ENCODE data around the gene TRIM7.
"Not testable (repeated sequence)": the region's sequence is repeated elsewhere in the genome, so short reads cannot be mapped to it uniquely, and the experiment has no call there.

TRIM7 gene

GRCh38 chr5:181168595-181169118 is 36.3 kb downstream of the TRIM7 start:
- no peak for DNase-seq

- DNase-seq, result peak; percentile 52
These were observed 37.0 kb downstream of the TRIM7 start for GRCh38 chr5:181167814-181168488.

GRCh38 chr5:181166812-181167733 is 37.9 kb downstream of the TRIM7 start:
- DNase-seq, result no peak

DNA sequence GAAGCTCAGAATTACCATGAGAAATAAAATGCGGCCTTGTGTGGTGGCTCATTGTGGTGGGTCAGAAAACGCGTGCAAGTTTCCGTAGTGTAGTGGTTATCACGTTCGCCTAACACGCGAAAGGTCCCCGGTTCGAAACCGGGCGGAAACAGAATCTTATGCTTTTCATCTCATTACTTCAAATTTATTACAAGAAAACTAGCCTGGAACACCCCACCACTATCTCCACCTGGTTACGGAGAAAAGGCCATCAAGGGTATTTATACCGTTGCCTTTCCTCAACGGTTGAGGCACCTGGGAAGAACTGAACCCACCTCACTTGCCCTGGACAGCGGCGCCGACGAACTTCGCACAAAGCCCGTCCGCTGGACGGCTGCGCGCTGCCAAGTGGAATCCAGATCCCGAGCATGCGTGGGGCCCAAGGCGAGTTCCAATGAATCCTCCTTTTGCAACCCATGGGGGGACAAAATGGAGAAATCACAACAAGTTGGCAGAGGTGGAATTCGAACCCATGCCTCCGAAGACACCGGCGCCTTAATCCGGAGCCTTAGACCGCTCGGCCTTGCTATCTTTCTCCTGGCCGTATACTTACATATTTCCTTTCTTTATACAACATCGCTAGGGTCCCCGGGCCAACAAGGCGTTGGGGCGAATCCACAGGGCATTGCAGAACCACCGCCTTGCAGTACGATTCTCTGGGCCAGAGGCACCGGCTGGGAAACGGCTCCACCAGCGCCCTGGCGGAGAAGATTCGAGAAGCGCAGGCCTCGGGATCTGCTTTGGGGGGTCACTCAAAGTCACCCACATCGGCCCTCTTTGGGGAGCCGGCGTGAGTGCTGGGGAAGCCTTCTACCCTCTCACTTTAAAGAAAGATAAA is 40.7 kb downstream of the TRIM7 start:
- DNase-seq, result no peak

DNA sequence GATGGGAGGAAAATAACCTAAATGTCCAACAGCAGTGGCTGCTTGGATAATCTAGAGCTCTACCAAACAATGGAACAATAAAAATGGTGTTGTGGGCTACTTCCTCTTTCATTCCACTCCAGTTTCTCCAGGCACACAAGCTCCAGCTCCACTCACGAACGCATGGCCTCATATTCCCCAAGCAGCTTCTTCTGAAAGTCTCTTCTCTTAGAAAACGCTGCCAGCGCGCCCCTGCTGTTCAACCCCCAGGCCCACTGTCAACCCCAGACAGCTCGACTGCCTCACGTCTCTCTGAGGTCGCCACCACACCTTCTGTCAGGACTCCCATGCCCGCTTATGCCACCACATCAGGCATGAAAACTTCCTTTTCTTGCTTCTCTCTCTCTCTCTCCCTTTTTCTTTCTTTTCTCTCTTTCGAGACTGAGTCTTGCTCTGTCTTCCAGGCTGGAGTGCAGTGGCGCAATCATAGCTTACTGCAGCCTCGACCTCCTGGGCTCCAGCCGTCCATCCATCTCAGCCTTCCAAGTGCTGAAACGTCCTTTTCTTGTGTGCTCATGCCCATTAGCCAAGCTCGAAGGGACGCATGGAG is 41.4 kb downstream of the TRIM7 start:
- no peak for DNase-seq

DNA sequence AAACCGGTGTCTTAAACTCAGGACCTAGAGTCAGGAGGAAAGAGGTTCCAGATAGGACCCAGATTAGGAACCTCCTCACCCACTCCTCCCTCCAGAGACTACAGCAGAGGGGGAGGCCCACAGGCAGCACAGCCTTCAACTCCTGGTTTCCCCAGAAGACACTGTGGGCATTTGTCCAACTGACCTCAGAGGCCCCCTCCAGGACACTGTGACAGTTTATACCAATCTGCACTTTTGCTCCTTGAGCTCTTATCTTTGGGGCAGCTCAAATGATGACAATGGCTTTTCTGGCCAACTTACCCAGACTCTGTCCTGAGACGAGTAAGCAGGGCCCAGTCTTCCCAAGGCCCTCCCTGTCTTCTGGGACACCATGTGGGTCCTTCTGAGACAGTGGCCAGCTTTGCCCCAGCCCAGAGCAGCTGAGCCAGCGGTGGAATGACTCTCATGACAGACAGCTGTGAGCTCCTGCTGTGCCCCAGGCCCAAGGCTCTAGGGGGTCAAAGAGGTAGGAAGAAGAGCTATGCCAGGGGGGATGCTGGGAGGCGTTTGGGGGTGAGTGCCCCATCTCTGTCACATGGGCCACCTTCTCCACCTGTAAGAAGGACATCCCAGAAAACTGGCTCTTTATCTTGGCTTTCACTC is 43.3 kb downstream of the TRIM7 start:
- DNase-seq, result no peak

GRCh38 chr5:181160755-181161533 is 44.1 kb downstream of the TRIM7 start:
- peak; percentile 19 for DNase-seq

DNA sequence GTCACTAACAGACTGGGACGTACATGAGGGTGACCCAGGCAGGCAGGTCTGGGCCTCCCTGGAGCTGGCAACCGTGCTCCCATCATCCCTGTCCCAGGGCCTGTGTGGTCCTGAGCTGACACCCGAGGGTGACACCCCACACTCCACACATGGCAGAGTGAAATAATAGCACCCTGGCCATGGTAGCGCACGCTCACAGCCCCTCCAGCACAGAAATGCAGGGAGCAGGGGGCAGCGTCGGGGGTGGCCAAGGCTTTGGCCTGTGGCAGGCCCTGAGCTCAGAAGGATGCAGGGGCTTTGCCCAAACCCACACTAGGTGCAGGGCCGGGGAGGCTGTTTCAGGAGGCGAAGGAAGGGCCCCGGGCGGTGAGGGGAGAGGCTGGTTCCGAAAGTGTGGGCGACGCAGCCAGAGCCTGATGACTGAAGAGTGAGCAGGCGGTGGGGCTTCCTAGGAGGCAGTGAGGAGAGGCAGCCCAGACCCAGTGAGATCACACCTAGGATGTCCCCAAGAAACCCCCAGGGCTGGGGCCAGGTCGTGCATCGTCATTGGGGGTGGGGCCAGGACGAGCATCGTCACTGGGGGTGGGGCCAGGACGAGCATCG is 44.7 kb downstream of the TRIM7 start:
- DNase-seq, result no peak

GRCh38 chr5:181159286-181160151 is 45.5 kb downstream of the TRIM7 start:
- DNase-seq, result peak; percentile 34

DNA sequence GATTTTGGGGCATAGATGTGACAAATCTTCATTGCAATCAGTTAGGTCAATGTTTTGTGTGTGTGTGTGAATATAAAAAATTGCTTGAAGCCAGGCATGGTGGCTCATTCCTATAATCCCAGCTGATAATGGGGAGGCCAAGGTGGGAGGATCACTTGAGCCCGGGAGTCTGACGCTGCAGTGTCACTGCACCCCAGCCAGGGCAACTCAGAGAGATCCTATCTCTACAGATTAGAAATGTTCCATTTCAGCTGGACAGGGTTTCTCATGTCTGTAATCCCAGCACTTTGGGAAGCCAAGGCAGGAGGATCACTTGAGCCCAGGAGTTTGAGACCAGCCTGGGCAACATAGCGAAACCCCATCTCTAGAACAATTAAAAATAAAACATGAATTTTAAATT is 46.1 kb downstream of the TRIM7 start:
- DNase-seq, result no peak

DNA sequence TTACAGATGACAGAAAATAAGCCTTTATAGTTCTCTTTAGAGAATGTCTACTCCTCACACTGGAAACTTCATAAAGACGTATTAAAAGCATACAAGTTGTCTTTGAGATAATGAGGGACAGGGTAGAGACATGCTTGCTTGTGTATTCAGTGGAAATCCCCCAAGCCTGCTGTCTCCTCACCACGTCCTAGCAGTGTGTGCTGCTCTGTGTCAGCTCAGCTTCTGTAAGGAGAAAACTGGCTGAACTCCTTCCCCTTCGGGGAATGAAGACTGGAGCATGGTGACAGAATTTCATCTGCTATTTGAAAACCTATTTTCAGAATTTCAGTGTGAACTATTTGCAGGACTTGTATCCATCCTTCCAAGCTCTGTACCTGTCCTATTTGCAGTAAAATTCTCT is 48.2 kb downstream of the TRIM7 start:
- no peak for DNase-seq

DNA sequence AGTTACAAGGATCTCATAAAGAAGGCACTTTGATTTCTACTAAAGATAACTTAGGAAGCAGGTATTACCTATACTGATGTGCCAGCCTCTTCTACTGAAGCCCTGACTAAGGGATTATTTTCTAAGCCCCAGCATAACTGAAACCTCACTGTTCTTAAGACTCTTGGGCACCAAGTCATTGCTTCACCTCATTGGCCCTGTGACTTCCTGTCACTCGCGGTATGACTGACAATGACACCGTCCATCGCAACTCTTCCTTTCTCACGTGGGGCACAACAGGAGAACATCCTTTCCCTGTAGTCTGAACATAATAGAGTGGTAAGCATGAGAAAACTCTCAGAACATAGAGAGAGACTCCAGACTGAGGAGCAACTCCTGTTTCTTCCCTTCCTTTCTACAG is 51.2 kb downstream of the TRIM7 start:
- DNase-seq, result no peak

DNA sequence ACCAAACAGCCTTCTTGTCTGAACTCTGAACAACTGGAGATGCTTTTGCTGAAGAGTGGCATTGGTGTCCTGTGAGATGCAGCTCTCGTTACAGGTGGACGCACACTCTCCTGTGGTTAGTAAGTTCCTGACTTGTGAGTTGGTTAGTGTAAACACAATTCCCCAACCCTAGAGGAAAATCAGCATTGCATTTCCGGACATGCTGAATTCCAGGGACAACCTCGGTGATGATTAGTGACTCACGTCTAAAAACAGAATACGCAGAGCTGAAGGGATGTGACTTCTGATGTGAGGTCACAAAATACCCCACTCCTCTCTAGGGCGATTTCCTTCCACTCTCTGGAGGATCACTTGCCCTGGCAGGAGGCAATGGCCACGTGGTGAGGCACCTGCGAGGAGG is 52.6 kb downstream of the TRIM7 start:
- DNase-seq, result no peak

- DNase-seq, result no peak
These were observed 53.9 kb downstream of the TRIM7 start for GRCh38 chr5:181151146-181151545.

- no peak for DNase-seq
These were observed 54.9 kb downstream of the TRIM7 start for GRCh38 chr5:181149806-181150733.

GRCh38 chr5:181149355-181149754 is 55.6 kb downstream of the TRIM7 start:
- DNase-seq, result no peak

DNA sequence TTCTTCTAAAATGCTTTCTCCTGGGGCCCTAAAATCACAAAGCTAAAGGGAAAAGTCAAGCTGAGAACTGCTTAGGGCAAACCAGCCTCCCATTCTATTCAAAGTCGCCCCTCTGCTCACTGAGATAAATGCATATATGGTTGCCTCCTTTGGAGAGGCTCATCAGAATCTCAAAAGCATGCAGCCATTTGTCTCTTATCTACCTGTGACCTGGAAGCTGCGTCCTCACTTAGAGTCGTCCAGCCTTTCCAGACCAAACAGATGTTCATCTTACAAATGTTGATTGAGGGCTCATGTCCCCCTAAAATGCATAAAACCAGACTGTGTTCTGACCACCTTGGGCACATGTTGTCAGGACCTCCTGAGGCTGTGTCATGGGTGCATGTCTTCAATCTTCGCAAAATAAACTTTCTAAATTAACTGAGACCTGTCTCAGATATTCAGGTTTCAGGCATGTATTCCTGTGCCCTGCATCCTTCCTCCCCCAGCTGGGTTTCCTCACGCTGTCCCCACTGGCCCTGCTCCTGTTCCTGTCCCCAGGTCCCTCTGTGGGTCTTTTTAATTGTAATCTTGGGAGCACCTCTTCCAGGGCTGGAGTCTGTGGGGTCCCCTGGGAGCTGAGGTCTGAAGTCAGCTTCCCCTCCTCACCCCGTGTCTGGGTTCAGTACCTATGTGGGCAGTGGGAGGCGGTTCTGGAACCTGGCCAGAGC is 57.9 kb downstream of the TRIM7 start, which contains the start of gene OR2V2:
TSS of gene OR2V2 (plus strand) at position 660 of the 710 bp plus-strand sequence. CDS start 7,357 bp downstream, outside the sequence.
- not testable (repeated sequence) for DNase-seq

DNA sequence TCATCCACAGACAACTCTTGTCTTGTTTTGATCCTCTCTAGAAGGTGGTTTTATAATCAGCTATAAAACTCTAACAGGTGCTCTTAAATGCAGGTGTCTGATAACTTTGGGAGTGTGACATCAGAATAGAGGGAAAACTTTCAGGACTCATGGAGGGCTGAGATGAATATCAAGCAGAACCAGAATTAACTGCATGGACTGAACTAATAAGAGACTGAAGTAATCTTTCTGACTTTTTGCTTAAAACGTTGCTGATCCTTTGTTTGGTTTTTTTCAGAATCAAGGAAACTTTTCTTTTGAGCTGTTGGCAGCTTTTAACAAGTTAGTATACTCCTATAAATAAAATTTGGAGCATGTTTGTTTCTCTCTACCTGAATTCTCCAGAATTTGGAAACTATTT is 59.9 kb downstream of the TRIM7 start:
- no peak for DNase-seq
